ENCODE results near the gene ACOX1. TPM values are rescaled to one million over a fixed set of nuclear protein-coding genes. Genes with fewer than 3 reads are reported as not detected.

ACOX1 gene
- total RNA-seq, 2 donors from 2014 or later: 22.5 to 37.6 TPM

GRCh38 chr17:75996665-75997590, 18.0 kb upstream of the ACOX1 start:
- no peaks in the 10 kb centered on the region for H3K4me1 ChIP-seq (ENCODE audit: control insufficient read depth in 1 of 2, low read depth in 2 of 2)
- no peak overlapping the region for H3K27ac ChIP-seq
- no peak for DNase-seq (ENCODE audit: low spot score)
- H3K4me3 ChIP-seq: no peak overlapping the region
- no peaks in the 10 kb centered on the region for H3K9me3 ChIP-seq
- H3K36me3 ChIP-seq: peaks cover 10% of the 10 kb centered on the region
- ATAC-seq (ENCODE audit: insufficient number of reproducible peaks, low FRiP score, low read depth): no peak
- TF ChIP-seq CTCF (IDR thresholded peaks at IDR 0.05): no peak
- H3K27me3 ChIP-seq (replicated peaks; ENCODE audit: insufficient read depth): no peaks in the 10 kb centered on the region

DNA sequence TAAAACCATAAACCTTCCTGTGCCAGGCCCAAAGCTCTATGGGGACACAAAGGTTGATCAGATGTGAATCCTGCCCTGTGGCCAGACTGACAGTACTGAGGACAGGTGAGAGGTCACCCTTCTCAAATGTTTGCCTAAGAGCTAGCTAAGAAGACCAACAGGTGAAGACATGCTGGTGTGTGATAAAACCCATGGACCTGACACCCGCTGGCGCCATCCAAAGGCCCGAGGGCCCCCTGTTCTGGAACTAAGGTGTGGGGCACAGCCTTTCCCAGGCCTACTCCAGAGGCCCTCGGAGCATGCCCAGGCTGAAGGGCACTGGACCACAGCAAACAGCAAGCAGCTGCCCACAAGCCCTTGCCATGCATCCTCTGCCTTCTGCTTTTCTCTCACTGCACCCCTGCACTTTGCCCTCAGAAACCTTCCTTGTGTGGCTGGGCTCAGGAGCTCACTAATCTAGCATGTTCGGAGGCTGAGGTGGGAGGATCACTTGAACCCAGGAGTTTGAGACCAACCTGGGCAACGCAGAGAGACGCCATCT, 16.5 kb upstream of the ACOX1 start:
- TF ChIP-seq CTCF (IDR thresholded peaks at IDR 0.05): no peak
- Histone ChIP-seq H3K4me1 (ENCODE audit: control insufficient read depth in 1 of 2, low read depth in 2 of 2) (no peaks in the 10 kb centered on the region), H3K27me3 (replicated peaks; ENCODE audit: insufficient read depth) (no peaks in the 10 kb centered on the region), H3K9me3 (no peaks in the 10 kb centered on the region), H3K27ac (no peak overlapping the region), H3K4me3 (no peak overlapping the region), H3K36me3 (peaks cover 10% of the 10 kb centered on the region)
- DNase-seq (ENCODE audit: low spot score): no peak
- ATAC-seq (ENCODE audit: insufficient number of reproducible peaks, low FRiP score, low read depth): no peak

DNA sequence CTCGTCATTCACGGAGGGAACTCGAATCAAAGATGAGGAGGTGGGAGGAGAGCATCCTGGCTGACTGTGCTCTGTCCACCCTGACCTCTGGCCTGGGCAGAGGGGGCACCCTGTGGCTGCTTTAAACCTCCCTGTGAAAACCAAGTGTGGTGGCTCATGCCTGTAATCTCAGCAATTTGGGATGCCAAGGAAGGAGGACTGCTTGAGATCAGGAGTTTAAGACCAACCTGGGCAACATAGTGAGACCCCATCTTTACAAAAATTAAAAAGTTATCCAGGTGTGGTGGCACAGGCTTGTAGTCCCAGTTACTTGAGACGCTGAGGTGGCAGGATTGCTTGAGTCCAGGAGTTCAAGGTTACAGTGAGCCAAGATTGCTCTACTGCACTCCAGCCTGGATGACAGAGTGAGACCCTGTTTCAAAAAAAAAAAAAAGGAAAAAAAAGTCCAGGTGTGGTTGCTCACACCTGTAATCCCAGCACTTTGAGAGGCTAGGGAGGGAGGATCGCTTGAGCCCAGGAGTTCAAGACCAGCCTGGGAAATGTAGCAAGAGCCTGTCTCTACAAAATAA, 15.9 kb upstream of the ACOX1 start:
- Histone ChIP-seq H3K27me3 (replicated peaks; ENCODE audit: insufficient read depth) (no peaks in the 10 kb centered on the region), H3K9me3 (no peaks in the 10 kb centered on the region), H3K4me1 (ENCODE audit: control insufficient read depth in 1 of 2, low read depth in 2 of 2) (no peaks in the 10 kb centered on the region), H3K27ac (no peak overlapping the region), H3K36me3 (peaks cover 10% of the 10 kb centered on the region), H3K4me3 (no peak overlapping the region)
- ATAC-seq (ENCODE audit: insufficient number of reproducible peaks, low FRiP score, low read depth) (no peak), DNase-seq (ENCODE audit: low spot score) (no peak)
- no peak for TF ChIP-seq CTCF (IDR thresholded peaks at IDR 0.05)

GRCh38 chr17:75991396-75991795, 12.4 kb upstream of the ACOX1 start:
- Histone ChIP-seq H3K9me3 (no peaks in the 10 kb centered on the region), H3K27me3 (replicated peaks; ENCODE audit: insufficient read depth) (no peaks in the 10 kb centered on the region), H3K36me3 (peaks cover 10% of the 10 kb centered on the region), H3K27ac (no peak overlapping the region), H3K4me1 (ENCODE audit: control insufficient read depth in 1 of 2, low read depth in 2 of 2) (no peaks in the 10 kb centered on the region), H3K4me3 (no peak overlapping the region)
- ATAC-seq (ENCODE audit: insufficient number of reproducible peaks, low FRiP score, low read depth): no peak
- no peak for TF ChIP-seq CTCF (IDR thresholded peaks at IDR 0.05)
- DNase-seq (ENCODE audit: low spot score): no peak

DNA sequence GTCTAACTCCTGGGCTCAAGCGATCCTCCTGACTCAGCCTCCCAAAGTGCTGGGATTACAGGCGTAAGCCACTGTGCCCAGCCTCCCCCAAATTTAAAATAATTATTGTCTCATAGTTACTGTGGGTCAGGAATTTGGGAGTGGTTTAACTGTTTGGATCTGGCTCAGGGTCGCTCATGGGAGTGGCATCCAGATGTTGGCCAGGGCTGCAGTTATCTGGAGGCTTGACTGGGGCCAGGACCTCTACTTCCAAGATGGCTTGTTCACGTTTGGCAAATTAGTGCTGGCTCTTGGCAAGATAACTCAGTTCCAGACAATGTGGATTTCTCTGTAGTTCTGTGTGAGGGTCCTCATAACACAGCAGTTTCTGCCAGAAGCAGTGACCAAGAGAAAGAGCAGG, 8.1 kb upstream of the ACOX1 start:
- Histone ChIP-seq H3K27ac (no peak overlapping the region), H3K4me3 (no peak overlapping the region), H3K9me3 (no peaks in the 10 kb centered on the region), H3K27me3 (replicated peaks; ENCODE audit: insufficient read depth) (no peaks in the 10 kb centered on the region), H3K36me3 (no peaks in the 10 kb centered on the region), H3K4me1 (ENCODE audit: control insufficient read depth in 1 of 2, low read depth in 2 of 2) (no peaks in the 10 kb centered on the region)
- DNase-seq (ENCODE audit: low spot score) (no peak), ATAC-seq (ENCODE audit: insufficient number of reproducible peaks, low FRiP score, low read depth) (no peak)
- TF ChIP-seq CTCF (IDR thresholded peaks at IDR 0.05): no peak
